Stimulated activated CD4-positive, alpha-beta T cell treated with anti-CD3 and anti-CD28 coated beads, Interleukin-1b, Interleukin-23, amount 100 ng/mL, for 4 hours (primary cell): ENCODE measurements around the gene IFNL4.
"Not testable (repeated sequence)": the region's sequence is repeated elsewhere in the genome, so short reads cannot be mapped to it uniquely, and the experiment has no call there.

Experiments used
- DNase-seq, 2 donors: peaks; one replicate each; pipeline ENCODE4 v3.0.0-alpha.2; 2020; ENCODE audit warnings: low read depth in 2 of 2

IFNL4 gene

DNA sequence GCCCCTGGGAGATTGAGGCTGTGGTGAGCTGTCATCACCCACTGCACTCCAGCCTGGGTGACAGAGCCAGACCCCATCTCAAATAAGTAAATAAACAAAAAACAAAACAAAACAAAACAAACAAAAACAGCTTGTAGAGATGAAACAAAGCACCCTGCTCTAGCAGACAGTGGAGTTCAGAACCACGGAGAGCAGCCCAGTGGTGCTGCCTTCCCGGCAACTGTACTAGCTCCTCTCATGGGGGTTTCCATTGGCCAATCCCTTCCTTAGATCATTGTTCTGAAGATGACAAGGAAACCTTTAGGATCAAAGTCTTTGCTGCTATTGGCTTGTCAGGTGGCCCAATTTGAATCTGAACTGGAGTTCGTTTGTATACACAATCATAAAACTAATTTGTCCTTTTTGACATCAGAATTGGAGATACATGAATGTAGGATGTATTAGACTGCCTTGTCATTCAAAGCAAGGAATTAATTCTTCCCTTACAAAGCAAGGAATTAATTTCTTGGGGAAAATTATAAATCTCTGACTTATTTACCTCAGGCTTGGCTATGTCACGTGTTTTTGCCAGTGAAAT, 24.9 kb downstream of the IFNL4 start:
- DNase-seq: no peak

DNA sequence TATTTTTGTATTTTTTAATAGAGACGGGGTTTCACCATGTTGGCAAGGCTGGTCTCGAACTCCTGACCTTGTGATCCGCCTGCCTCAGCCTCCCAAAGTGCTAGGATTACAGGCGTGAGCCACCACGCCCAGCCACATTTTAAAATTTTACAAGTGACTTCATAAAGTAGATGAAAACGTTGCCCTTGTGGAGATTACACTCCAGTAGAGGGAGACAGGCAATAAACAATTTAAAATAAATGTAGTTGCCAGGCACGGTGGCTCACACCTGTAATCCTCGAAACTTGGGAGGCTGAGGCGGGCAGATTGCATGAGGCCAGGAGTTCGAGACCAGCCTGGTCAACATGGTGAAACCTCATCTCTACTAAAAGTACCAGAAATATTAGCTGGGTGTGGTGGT, 29.5 kb downstream of the IFNL4 start:
- DNase-seq: not testable (repeated sequence)

DNA sequence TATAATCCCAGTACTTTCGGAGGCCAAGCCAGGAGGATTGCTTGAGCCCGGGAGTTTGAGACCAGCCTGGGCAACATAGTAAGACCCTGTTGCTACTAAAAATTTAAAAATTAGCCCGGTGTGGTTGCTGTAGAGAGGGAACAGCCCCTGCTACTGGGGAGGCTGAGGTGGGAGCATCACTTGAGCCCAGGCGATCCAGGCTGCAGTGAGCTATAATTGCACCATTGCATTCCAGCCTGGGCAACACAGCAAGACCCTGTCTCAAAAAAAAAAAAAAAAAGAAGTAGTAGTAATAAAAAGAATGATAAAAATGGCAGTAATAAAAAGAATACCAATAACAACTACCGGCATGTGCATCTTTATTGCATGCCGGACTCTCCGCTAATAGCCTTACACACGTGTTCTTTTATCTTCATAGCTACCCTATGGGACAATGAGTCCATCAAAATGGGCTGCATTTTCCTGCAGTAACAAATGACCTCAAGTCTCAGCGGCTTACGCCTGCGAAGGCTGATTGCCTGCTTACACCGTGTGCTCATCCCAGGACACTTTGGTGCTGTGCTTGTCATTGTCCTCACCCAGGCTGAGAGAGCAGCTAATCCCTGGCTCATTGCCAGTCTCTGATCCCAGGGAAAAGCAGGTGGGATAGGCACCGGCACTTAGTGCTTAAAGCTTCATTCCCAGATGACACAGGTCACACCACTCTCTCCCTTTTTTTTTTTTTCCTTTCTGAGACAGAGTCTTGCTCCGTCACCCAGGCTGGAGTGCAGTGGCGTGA, 30.2 kb downstream of the IFNL4 start:
- no peak for DNase-seq

DNA sequence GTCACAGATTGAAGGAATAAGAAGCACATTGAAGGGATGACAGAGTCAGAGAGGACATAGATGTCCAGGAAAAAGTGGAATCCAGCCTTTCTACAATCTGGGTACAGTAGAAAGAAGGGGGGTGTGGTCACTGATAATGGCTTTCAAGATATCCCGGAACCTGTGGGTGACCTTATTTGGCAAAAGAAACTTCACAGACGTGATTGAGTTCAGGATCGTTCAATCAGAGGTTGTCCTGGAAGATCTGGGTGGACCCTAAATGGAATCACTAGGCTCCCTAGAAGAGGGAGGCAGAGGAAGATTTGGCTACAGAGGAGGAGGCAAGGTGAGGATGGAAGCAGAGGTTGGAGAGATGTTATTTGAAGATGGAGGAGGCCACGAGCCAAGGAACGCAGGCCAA, 31.6 kb downstream of the IFNL4 start:
- no peak for DNase-seq

DNA sequence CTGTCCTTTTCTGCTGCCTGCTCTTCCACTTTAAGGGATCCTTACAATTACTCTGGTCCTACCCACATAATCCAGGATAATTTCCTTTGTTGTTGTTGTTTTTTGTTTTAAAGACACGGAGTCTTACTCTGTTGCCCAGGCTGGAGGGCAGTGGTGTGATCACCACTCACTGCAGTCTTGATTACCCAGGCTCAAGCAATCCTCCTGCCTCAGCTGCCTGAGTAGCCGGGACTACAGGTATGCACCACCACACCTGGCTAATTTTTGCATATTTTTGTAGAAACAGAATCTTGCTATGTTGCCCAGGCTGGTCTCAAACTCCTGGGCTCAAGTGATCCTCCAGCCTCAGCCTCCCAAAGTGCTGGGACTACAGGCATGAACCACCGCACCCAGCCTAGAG, 33.3 kb downstream of the IFNL4 start:
- not testable (repeated sequence) for DNase-seq

DNA sequence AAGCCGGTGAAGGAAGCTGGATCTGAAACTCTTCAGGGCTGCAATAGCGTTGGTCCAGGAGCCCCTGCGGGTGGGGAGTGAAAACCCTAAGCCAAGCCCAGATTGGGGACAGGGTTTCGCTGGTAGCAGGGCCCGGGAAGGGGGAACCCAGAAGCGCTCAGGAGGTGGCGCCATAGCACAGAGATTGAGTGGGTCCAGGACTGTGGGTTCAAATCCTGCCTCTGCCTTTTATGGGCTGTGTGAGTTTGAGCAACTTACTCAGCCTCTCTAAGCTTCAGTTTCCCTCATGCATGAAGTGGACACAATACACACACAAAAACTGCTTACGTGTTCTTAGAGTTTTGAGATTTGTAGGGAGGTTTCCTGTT, 36.3 kb downstream of the IFNL4 start:
- DNase-seq: peak; percentile 42 to 46

DNA sequence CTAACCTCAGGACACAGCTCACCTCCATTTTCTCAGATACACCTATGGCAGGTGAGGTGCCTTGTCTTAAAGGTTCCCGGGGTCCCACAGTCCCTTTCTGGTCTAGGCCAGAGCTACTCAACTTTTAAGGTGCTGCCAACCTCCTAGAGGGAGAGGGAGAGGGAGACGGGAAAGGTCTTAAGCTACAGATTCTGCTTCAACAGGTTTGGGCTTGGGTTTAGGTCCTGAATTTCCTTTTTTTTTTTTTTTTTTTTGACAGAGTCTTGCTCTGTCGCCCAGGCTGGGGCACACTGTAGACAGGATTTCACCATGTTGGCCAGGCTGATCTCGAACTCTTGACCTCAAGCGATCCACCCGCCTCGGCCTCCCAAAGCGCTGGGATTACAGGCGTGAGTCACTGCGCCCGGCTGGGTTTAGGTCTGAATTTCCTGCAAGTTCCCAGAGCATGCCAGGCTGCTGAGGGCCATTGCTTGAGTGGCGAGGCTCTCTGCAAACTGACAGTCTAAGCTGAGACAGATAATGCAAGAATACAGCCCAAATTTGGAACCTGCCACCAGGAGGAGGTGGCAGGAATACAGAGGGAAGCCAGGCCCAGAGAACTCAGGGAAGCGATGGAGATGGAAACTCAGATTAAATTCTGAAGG, 36.8 kb downstream of the IFNL4 start:
- no peak for DNase-seq

DNA sequence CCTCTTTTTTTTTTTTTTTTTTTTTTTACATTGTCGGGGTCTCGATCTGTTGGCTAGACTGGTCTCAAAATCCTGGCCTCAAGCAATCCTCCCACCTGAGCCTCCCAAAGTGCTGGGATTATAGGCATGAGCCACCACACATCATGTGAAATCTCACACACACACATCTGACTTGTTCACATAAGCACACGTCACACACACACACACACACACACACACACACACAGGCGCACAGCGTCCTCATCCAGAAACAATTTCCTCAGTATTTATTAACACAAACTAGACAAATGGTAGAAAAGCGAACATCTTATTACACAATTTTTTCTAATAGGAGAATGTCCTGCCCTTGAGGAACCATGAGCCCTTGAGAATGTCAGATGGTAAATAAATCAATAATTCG, 39.5 kb downstream of the IFNL4 start:
- no peak for DNase-seq

DNA sequence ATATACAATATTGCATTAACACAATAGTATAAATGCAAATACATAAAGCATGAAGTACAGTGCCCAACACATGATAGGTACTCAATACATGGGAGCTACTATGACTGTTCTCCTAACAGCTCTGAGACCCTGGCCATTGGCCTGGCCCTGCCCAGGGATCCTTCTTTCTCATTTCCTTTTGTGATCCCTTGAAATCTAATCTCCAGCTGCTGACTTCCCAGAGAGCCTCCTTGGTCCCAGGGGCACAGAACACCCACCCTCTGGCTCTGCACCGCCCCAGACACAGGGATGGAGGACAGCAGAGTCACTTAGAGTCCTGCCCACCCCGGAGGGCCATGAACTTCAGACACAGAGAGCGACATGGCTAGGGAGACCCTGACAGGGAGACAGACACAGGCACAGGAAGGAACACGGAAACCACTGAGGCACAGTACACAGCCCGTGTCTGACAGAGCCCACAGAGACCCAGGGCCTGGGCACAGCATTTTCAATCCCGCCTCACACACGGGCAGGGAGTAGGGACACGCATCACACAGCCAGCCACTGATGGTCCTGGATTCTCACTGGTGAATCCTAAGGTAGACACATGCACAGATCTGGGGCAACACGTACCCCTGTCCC, 40.4 kb downstream of the IFNL4 start:
- no peak for DNase-seq

DNA sequence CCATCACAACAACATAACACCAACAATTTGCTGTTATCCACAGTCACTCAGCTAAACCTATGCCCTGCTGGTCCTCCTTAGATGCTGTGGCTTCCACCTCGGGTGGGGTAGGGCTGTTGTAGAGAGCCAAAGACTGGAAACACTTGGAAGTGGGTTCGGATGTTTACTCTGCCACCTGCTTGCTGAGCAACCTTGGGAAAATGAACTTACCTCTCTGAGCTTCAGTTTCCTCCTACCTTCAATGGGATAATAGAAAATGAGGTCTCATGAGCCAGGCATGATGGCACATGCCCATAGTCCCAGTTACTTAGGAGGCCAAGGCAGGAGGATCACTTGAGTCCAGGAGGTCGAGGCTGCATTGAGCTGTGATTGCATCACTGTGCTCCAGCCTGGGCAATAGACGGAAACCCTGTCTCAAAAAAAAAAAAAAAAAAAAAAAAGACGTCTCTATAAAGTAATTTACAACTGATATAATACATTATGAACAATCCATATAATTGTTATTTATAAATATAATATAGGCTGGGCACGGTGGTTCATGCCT, 41.3 kb downstream of the IFNL4 start:
- DNase-seq: no peak

DNA sequence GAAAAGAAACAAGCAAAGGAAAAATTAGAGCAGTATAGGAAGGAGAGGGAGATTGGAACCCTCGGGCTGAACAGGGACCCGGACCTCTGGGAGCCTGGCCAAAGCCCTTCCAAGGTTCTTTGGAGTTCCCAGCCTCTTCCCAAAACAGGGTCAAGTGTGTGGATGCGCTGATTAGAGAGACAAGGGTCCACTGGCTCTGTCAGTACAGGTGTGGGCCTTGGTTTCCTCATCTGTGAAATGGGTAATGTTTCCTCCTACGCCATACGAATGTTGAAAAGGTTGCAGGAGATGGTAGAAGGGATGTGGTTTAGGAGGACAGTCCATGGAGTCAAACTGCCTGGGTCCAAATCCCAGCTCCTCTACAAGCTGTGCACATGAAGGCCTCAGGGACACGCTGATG, 42.5 kb downstream of the IFNL4 start:
- no peak for DNase-seq

DNA sequence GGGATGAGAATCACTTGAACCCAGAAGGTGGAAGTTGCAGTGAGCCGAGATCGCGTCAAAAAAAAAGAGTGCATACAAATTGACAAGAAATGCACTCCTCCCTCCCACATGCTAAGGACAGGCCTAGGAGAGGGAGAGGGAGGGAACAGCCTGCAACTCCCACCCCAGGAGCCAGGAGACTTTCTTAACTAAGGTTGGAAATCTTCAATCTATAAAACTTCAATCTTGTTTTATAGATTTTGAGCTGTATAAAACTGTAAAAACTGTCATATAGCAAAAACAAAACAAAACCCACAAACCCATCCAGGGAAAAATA, 43.2 kb downstream of the IFNL4 start:
- no peak for DNase-seq

DNA sequence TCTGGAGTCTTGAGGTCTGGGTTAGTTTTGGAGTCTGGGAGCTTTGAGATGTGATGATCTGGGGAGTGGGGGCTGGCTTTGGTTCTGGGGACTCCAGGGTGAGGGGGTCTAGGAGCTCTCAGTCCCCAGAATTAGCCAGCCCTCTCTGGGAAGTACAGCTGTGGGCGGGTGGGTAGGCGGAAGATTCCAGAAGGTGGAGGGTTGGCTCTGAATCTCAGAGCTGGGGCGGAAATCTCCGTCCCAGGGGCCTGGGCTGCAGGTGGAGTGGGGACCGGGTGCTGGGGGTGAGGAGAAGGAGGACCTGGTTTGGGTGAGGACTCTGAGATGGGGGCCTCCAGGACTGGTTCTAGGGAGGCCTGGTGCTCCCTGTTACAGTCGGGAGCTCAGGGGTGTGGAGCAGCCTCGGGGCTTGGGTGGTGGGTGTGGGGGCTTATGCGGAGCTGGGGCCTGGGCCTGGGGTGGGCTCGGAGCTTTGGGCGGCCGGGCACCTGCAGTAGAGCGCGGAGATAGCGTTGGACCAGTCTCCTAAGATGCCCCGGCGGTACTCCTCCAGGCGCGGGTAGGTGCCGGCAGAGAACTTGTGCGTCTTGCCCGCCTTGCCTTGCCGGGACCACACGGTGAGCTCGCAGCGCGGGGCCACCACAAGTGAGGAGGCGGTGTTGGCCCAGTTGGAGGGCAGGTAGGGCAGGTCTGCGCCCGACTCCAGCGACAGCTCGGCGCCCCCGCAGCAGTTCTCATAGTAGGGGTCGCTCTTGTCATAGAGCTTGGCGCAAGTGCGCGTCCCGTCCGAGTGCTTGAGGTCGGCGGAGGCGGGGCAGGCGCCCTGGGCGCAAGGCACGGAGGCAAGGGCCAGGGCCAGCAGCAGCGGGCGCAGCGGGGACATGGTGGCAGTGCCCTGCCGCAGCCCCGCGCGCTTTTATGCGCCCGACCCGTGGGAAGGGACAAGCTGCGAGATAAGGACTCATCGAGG, 45.0 kb downstream of the IFNL4 start, which contains the start of gene SYCN:
SYCN (minus strand) TSS at position 892 of the 970 bp plus-strand sequence; CDS start at position 883, 9 bp downstream.
- DNase-seq: no peak

DNA sequence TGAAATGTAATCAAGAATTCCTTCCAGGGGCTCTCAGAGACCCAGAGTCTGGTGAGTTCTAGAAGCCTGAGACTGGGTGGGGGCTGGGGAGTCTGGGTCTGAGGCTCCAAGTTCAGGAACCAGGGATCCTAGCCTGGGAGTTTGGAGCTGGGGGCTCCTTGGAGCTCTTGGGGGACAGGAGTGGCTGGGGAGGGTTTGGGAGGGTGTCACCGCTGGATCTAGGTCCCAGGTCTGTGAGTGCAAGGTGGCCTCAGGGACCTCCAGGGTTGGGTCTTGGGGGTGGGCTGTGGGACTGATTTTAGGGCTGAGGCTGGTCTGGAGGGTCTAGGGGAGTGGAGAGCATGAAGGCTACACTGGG, 45.7 kb downstream of the IFNL4 start:
- DNase-seq: no peak

DNA sequence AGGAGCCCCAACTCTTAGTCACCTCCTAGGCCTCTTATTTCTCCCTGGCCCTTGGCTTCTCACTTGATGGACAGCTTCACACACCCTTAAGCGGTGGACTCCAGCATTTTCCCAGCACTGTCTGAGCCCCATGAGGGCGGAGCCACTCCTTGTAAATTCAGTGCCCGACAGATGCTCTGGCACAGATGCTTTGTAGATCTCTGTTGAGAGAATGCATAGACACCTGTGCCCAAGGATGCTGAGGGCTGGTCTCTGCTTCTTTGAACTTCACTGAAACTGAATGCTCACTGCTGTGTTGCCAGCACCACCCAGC, 47.9 kb downstream of the IFNL4 start:
- no peak for DNase-seq

DNA sequence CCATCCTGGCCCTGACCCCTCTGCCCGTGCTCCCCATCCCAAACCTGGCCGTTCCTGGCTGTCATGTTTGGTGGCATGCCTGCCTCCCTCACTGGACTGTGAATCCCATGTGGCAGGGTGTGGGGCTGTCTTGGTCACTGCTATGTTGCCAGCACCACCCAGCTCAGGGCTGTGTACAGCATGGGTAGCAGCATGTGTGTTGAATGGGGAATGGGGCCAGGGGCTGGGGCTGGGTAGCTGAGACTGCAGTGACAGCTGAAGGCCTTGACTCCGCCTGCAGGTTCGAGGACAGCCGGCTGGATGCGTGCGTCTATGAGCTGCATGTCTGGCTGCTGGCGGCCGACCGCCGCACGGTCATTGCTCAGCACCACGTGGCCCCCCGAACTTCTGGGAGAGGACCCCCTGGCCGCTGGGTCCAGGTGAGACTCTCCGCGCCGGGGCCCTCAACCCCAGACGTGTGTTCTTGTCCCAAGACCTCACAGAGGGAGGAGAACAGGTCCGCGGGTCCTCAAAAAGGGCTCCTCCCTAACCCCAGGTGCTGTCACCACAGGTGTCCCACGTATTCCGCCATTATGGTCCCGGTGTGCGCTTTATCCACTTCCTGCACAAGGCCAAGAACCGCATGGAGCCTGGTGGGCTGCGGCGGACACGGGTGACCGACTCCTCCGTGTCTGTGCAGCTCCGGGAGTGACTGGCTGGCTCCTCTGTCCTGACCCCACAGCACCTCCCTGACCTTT, 48.4 kb downstream of the IFNL4 start:
- DNase-seq: no peak

DNA sequence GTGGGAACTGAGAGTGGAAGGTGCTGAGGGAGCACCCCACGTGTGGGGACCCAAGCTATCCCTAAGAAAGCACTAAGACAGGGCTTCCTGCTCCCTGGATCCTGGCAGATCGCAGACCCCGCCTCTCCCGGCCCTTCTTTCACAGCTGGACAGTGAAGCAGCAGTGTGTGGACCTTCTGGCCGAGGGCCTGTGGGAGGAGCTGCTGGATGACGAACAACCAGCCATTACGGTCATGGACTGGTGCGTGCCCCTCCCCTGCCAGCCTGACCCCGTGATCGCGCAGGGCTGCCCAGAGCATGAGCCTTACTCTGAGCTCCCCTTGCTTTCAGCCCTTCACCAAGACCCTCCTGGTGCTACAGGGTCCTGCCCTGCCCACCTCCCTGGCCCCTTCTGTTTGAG, 49.6 kb downstream of the IFNL4 start:
- no peak for DNase-seq

DNA sequence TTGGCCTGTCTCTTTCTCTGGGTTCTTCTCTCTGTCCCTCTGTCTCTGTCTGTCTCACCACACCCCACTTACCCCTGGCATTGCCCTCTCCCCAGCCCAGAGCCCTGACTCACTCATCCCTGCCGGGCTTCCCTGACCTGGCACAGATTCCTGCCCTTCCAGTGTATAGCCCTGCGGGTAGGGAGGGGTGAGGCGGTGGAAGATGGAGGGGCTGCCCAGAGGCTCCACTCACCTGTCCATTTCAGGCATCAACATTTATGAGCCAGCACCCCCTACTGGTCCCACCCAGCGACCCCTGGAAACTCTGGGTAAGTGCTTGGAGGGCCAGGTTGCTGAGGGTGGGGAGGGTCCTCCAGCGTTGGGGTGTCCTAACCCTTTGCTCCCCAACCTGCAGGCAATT, 50.8 kb downstream of the IFNL4 start:
- DNase-seq: no peak

DNA sequence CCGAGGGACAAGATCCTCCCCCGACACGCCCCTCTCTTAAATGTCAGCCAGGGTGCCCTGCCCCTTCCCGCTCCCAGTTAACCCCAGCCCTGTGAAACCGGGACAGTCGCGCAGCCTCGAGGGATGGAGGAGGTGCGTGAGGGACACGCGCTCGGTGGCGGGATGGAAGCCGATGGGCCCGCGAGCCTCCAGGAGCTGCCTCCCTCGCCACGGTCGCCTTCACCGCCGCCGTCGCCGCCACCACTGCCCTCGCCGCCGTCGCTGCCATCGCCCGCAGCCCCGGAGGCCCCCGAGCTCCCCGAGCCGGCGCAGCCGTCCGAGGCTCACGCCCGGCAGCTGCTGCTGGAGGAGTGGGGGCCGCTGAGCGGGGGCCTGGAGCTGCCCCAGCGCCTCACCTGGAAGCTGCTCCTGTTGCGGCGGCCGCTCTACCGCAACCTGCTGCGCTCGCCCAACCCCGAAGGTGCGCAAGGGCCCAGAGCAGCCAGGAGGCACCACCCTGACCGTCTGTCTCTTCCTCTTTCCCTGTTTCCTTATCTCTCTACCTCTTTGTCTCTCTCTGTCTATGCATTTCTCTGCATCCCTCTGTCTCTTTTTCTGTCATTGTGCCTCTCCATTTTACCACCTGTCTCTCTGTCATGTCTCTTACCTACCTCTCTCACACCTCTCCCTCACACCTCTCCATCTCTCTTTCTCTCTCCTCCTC, 51.6 kb downstream of the IFNL4 start, which contains the start of gene NCCRP1:
NCCRP1 (plus strand) TSS at position 105 of the 703 bp plus-strand sequence; CDS start at position 124, 19 bp downstream.
- DNase-seq: no peak

DNA sequence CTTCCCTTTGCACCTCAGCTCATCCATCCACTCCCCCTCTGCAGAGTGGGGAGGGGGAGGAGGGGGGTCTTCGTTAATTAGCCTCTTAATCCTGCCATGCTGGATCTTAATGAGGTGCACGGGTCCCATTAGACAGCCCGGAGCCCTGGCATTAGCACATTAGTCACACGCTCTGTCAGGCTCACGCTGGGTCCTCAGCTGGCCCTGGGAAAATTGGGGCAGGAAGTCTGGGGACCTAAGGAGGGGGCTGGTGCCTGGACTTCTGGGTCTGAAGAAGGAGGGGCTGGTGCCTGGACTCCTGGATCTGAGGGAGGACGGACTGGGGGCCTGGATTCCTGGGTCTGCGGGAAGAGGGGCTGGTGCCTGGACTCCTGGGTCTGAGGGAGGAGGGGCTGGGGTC, 52.3 kb downstream of the IFNL4 start:
- DNase-seq: no peak
